K562 (cell line): ENCODE data around the gene TMEM100. TPM values are rescaled to one million over a fixed set of nuclear protein-coding genes. Genes with fewer than 3 reads are reported as not detected.

Source experiments
- ELF2 ChIP-seq: fragments of 250-450 bp; sonication (Bioruptor Pico); IDR thresholded peaks from 2 replicates; pipeline ENCODE4 v1.5.0; 2021; ENCODE audit warnings: mild to moderate bottlenecking
- FOXK1 ChIP-seq: sonication (generic); formaldehyde crosslinking; IDR thresholded peaks from 2 replicates; pipeline ENCODE4 v1.8.0; 2022; ENCODE audit warnings: missing genetic modification reagents, mild to moderate bottlenecking, borderline replicate concordance
- HMG20A ChIP-seq: fragments of 450-650 bp; formaldehyde crosslinking; conservative IDR thresholded peaks from 2 replicates; pipeline ENCODE4 v1.4.0; 2020; ENCODE audit warnings: mild to moderate bottlenecking, mixed read lengths
- KLF6 ChIP-seq: fragments of 250-450 bp; sonication (Bioruptor Pico); IDR thresholded peaks from 2 replicates; pipeline ENCODE4 v1.4.0; 2020; ENCODE audit warnings: mild to moderate bottlenecking, moderate library complexity, borderline replicate concordance
- LCOR ChIP-seq: sonication (generic); formaldehyde crosslinking; IDR thresholded peaks from 2 replicates; pipeline ENCODE4 v1.8.0; 2022; ENCODE audit warnings: mild to moderate bottlenecking, missing genetic modification reagents
- POLR2A ChIP-seq: fragments of 450-650 bp; conservative IDR thresholded peaks from 2 replicates; pipeline ENCODE4 v1.6.1; 2016
- TFAM ChIP-seq: fragments of 250-450 bp; sonication (Bioruptor Pico); conservative IDR thresholded peaks from 2 replicates; pipeline ENCODE4 v1.5.0; 2021; ENCODE audit warnings: mild to moderate bottlenecking, moderate library complexity
- ZNF445 ChIP-seq: fragments of 250-450 bp; sonication (Bioruptor Pico); IDR thresholded peaks from 2 replicates; pipeline ENCODE4 v1.4.0; 2020; ENCODE audit warnings: low read depth, mild to moderate bottlenecking, moderate library complexity
- polyA plus RNA-seq, 8 experiments: library from polyadenylated mRNA; depleted of rRNA in 4 of 8; stranded (reverse) in 5 of 8; unstranded in 3 of 8; fragments of >200 nt; fragmentation: Nextera tagmentation in 2 of 8; fragmentation: Illumina TruSeq in 1 of 8; extraction: Ambion mirVana in 2 of 8; extraction: Trizol in 1 of 8; gene quantifications; 2 replicates each; pipeline versions ENCODE4 v1.2.1 to v1.2.3, GENCODE V29; 2011 to 2014; ENCODE audit warnings: inconsistent platforms in 1 of 8, missing spikeins in 1 of 8
- total RNA-seq, 7 experiments: library from RNA; depleted of rRNA in 6 of 7; stranded (reverse); fragments of >200 nt in 6 of 7; fragmentation: Illumina TruSeq in 2 of 7; extraction: Trizol in 2 of 7; gene quantifications; 2 replicates each; pipeline versions ENCODE4 v1.2.1 to v1.2.3, GENCODE V29; 2011 to 2021; ENCODE audit warnings: low replicate concordance in 1 of 7
- TF ChIP-seq, protein P1 (sequence below): fragments of 250-450 bp; sonication (Bioruptor Pico); IDR thresholded peaks from 2 replicates; pipeline ENCODE4 v1.5.1; 2021; ENCODE audit warnings: mild to moderate bottlenecking
- TF ChIP-seq, protein P2 (sequence below), 3 experiments: fragments of 200-800 bp in 1 of 3; fragments of 250-450 bp in 1 of 3; fragments of 450-650 bp in 1 of 3; sonication (Bioruptor Pico) in 1 of 3; sonication (Bioruptor generic) in 1 of 3; formaldehyde crosslinking in 1 of 3; IDR thresholded peaks; 2 replicates each; pipeline versions ENCODE4 v1.6.1 to v1.8.0; 2016 to 2022; ENCODE audit warnings: mild to moderate bottlenecking in 2 of 3, missing genetic modification characterization in 2 of 3, missing compliant biosample characterization in 1 of 3, moderate library complexity in 1 of 3
- TF ChIP-seq, protein P3 (sequence below): IDR thresholded peaks from 2 replicates; pipeline ENCODE4 v1.6.1; 2011; ENCODE audit warnings: borderline replicate concordance, low read depth, mild to moderate bottlenecking, moderate library complexity, low read length; ENCODE audit not compliant: insufficient read depth, poor library complexity, severe bottlenecking
- TF ChIP-seq, protein P4 (sequence below), 2 experiments: fragments of 450-650 bp; conservative IDR thresholded peaks; 2 replicates each; pipeline ENCODE4 v1.6.1; 2017; ENCODE audit warnings: mild to moderate bottlenecking in 2 of 2, moderate library complexity in 2 of 2

The TMEM100 gene
- total and polyA plus RNA-seq, 9 of the 15 experiments (the other 6 are each of a cell fraction or from before 2014, with no cell fraction given) = 0.12 to 0.50 (median 0.19) TPM

DNA sequence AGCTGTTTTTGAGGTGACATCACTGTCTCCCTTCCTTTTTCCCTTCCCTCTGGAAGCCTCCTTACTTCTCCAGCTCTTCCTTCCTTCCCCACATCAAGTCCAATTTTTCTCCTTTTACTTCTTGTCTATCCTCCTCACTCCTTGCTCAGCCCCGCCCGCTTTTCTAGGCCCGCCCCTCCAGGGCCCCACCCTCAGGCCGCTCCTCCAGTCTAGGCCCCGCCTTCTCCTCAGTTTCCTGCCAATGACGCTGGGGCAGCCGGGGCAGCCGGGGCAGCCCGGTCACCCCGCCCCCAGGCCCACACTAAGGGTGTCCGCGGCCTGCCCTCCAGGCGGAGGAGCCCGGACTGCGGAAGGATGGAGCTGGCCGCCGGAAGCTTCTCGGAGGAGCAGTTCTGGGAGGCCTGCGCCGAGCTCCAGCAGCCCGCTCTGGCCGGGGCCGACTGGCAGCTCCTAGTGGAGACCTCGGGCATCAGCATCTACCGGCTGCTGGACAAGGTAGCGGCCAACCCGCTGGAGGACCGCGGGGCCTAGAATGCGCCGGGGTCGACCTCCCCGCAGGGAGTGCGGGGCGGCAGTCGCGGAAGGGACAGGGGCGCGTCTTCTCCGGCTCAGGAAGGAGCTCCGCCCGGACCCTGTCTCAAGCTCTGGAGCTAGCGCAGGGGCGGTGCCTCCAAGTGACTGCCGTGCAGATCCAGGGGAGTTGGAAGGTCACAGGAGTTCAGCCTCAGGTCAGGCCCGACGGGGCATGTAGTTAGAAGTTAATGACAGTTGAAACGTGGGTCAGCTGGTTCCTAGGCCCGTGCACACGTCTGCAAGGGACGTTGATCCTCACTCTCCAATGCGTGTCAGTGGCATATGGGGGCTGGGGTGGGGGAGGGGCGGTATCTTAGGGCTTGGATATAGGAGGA, 28.3 kb upstream of the TMEM100 start, which contains the start of gene PCTP (continued):
- TF ChIP-seq TFAM (CRISPR knock-in tag) = no peak
- peak; percentile 73 for TF ChIP-seq LCOR (CRISPR knock-in tag)
- TF ChIP-seq, protein P1, sequence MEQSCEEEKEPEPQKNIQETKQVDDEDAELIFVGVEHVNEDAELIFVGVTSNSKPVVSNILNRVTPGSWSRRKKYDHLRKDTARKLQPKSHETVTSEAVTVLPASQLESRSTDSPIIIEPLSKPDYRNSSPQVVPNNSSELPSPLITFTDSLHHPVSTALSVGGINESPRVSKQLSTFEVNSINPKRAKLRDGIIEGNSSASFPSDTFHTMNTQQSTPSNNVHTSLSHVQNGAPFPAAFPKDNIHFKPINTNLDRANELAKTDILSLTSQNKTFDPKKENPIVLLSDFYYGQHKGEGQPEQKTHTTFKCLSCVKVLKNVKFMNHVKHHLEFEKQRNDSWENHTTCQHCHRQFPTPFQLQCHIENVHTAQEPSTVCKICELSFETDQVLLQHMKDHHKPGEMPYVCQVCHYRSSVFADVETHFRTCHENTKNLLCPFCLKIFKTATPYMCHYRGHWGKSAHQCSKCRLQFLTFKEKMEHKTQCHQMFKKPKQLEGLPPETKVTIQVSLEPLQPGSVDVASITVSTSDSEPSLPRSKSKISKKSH (CRISPR knock-in tag) = no peak
- TF ChIP-seq, protein P2, sequence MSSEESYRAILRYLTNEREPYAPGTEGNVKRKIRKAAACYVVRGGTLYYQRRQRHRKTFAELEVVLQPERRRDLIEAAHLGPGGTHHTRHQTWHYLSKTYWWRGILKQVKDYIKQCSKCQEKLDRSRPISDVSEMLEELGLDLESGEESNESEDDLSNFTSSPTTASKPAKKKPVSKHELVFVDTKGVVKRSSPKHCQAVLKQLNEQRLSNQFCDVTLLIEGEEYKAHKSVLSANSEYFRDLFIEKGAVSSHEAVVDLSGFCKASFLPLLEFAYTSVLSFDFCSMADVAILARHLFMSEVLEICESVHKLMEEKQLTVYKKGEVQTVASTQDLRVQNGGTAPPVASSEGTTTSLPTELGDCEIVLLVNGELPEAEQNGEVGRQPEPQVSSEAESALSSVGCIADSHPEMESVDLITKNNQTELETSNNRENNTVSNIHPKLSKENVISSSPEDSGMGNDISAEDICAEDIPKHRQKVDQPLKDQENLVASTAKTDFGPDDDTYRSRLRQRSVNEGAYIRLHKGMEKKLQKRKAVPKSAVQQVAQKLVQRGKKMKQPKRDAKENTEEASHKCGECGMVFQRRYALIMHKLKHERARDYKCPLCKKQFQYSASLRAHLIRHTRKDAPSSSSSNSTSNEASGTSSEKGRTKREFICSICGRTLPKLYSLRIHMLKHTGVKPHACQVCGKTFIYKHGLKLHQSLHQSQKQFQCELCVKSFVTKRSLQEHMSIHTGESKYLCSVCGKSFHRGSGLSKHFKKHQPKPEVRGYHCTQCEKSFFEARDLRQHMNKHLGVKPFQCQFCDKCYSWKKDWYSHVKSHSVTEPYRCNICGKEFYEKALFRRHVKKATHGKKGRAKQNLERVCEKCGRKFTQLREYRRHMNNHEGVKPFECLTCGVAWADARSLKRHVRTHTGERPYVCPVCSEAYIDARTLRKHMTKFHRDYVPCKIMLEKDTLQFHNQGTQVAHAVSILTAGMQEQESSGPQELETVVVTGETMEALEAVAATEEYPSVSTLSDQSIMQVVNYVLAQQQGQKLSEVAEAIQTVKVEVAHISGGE (CRISPR knock-in tag; IDR thresholded peaks at IDR 0.05) = peak; percentile 85 to 97 (median 91); a peak in 5 of 6 replicates
- 0 out of 2 replicates have a peak, but pooled peaks have one; percentile 52 for TF ChIP-seq FOXK1 (CRISPR knock-in tag)
- peak; percentile 44; the same call in 1 of the 2 replicates for TF ChIP-seq ELF2 (CRISPR knock-in tag)
- TF ChIP-seq, protein P3, sequence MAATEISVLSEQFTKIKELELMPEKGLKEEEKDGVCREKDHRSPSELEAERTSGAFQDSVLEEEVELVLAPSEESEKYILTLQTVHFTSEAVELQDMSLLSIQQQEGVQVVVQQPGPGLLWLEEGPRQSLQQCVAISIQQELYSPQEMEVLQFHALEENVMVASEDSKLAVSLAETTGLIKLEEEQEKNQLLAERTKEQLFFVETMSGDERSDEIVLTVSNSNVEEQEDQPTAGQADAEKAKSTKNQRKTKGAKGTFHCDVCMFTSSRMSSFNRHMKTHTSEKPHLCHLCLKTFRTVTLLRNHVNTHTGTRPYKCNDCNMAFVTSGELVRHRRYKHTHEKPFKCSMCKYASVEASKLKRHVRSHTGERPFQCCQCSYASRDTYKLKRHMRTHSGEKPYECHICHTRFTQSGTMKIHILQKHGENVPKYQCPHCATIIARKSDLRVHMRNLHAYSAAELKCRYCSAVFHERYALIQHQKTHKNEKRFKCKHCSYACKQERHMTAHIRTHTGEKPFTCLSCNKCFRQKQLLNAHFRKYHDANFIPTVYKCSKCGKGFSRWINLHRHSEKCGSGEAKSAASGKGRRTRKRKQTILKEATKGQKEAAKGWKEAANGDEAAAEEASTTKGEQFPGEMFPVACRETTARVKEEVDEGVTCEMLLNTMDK = peak; percentile 44
- peak; percentile 96 for TF ChIP-seq POLR2A
- no peak for TF ChIP-seq HMG20A (CRISPR knock-in tag)
- TF ChIP-seq, protein P4, sequence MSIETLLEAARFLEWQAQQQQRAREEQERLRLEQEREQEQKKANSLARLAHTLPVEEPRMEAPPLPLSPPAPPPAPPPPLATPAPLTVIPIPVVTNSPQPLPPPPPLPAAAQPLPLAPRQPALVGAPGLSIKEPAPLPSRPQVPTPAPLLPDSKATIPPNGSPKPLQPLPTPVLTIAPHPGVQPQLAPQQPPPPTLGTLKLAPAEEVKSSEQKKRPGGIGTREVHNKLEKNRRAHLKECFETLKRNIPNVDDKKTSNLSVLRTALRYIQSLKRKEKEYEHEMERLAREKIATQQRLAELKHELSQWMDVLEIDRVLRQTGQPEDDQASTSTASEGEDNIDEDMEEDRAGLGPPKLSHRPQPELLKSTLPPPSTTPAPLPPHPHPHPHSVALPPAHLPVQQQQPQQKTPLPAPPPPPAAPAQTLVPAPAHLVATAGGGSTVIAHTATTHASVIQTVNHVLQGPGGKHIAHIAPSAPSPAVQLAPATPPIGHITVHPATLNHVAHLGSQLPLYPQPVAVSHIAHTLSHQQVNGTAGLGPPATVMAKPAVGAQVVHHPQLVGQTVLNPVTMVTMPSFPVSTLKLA (conservative IDR thresholded peaks at IDR 0.05) = peak; percentile 42 to 75
- no peak for TF ChIP-seq ZNF445
- no peak for TF ChIP-seq KLF6
